Measurements from ENCODE around the gene SNAP23.

Gene SNAP23

GRCh38 chr15:42575188-42576039 lies 80.0 kb downstream of the SNAP23 start, which contains the start of gene STARD9:
STARD9 (plus strand) TSS chr15:42575606; CDS start chr15:42575716, 110 bp downstream.
- peak; percentile 99 for DNase-seq

DNA sequence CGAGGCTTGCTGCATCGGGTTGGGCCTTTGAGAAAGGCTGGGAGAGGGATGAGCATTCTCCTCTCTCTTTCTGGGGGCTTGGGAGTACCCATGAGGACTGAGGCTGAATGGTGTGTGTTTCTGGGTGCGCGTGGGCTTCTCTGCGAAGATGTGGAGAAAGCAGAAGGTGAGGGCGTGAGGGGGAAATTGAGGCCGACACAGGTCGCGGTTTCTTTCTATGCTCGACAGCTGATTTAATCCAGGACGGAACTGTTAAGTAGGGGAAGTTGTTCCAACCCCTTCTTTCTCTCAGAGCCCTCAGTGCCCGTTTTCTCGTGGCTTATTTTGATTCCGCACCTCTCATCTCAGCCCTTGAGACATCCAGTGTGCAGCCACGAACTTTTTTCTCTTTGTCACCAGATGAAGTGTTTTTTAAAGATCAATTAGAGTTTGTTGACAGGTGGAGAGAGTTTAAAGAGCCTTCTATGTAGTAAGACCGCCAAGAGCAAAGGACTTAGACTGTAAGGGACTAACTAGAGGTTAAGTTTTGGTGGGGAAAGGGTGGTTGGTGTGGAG lies 80.7 kb downstream of the SNAP23 start:
- no peak for DNase-seq

- no peak for DNase-seq
Observed at GRCh38 chr15:42576776-42577175, 81.3 kb downstream of the SNAP23 start.

DNA sequence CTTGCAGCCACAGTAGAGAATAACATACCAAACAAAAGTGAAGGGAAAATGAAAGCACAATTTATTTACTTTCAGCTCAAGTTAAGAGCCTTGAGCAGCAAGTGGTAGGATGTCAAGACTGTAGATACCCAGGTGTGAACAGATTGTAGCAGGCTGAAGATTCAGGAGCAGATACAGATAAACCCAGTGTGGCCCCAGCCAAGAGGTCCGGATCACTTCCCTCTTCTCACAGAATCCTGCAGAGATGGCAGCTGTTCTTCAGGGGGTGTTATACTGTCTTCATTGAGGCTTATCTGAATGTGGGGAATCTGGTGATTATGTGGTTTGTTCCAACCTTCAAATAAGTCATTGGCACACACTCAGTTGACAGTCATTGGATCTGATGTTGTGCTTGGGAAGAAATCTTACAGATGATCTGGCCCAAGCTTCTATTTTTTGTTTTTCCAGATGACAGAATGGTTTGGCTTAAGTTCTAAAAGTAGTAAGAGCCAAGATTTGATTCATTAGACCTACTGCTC lies 82.1 kb downstream of the SNAP23 start:
- DNase-seq: peak; percentile 64

DNA sequence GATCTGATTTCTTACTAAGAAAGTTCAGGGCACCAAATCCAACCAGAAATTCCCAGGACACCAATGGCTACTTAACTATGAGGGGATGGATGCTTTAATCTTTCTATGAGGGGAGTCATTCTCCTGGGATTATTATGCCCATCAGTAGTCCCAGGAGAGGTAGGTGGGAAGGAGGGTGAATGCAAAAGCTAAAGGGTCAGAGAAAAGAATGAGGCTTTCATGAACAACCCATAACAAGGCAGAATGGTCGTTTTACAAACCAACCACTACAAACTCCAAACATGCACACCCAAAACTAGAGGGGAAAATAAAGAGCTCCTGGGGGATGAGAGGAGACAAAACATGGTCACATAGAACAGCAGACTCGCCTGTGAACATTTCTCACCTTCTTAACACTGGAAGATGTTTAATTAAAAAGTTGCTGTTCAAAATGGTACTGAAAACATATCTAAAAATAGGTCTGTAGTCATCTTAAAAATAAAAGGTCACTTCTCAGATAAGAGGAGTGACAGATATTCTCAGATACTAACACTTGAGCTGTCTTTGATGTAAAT lies 83.6 kb downstream of the SNAP23 start:
- no peak for DNase-seq

- peak; percentile 83 for DNase-seq
Observed at GRCh38 chr15:42581272-42581730, 85.9 kb downstream of the SNAP23 start.

All from fibroblast of skin of back (primary cell).